NCI-H526 (cell line): ENCODE data around the gene UCKL1.
"Not testable (repeated sequence)": the region's sequence is repeated elsewhere in the genome, so short reads cannot be mapped to it uniquely, and the experiment has no call there.

ENCODE experiments used
- DNase-seq, 2 experiments: peaks; one replicate each; lab custom pipeline; 2025; lab: John Stamatoyannopoulos, UW

Gene UCKL1

GRCh38 chr20:63919130-63919529 is 37.1 kb downstream of the UCKL1 start:
- no peak for DNase-seq

DNA sequence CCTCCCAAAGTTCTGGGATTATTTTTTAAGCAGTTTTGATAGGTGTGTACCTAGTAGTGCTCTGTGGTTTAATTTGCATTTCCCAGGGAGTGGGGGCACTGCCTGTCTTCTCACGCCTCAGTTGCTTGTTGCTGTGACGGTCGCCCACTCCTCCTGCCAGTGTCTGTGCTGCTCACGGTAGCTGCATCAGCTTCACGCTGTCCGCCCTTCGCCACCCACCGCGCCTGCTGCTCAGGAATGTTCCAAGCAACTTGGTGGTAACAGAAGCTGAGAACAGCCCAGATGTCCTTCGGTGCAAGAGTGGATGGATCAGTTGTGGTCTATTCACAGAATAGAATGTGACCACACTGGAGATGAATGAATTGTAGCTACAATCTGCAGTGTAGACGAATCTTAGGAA is 38.4 kb downstream of the UCKL1 start:
- no peak for DNase-seq

DNA sequence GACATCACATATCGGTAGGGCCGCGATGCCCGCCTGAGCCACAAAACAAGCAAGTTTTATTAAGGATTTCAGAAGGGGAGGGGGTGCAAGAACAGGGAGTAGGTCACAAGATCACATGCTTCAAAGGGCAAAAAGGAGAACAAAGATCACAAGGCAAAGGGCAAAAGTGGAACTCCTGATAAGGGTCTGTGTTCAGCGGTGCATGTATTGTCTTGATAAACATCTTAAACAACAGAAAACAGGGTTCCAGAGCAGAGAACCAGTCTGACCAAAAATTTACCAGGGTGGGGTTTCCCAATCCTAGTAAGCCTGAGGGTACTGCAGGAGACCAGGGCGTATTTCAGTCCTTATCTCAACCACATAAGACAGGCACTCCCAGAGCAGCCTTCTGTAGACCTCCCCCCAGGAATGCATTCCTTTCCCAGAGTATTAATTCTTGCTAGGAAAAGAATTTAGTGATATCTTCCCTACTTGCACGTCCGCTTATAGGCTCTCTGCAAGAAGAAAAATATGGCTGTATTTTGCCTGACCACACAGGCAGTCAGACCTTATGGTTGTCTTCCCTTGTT is 39.8 kb downstream of the UCKL1 start:
- DNase-seq: not testable (repeated sequence)

DNA sequence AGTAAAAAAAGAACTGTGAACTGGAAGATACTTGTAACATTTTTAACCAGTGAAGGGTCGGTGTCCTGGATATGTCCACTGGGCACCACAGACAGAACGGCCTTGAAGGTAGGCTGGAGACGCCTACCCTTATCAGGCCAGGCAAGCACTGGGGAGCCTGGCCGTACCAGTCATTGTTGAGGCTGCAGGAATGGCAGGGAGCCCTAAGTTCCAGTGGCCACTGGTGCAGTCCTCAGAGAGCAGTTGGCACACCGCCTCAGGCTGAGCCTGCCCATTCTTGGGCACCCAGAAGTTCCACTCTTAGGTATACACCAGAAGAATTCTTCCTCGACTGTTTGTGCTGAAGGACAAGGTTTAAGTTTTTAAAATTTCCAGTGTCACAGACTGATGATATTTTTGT is 40.7 kb downstream of the UCKL1 start:
- no peak for DNase-seq

- no peak for DNase-seq
Measured at GRCh38 chr20:63913768-63914167, 42.4 kb downstream of the UCKL1 start.

DNA sequence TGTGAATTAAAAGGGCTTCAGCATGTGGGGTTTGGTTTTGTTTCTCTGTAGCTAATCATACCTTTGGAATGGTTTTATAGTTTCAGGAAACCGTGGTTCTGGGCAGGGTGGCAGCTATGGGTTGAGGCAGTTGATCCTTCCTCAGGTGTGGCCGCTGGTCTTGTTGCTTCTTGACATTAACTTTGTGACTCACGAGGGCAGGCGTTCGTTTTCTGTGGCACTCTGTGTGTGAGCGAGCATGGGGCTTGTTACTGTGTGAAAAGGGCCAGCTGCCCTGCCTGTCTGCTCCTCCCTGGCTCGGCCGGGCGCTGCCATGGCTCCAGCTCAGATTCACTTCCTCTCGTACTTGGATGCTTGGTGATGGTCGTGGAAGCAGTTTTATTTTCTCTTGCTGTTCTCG is 45.0 kb downstream of the UCKL1 start:
- DNase-seq: no peak

GRCh38 chr20:63908008-63908682 is 48.1 kb downstream of the UCKL1 start:
- no peak for DNase-seq

- no peak for DNase-seq
Measured at GRCh38 chr20:63903796-63904561, 52.2 kb downstream of the UCKL1 start.

DNA sequence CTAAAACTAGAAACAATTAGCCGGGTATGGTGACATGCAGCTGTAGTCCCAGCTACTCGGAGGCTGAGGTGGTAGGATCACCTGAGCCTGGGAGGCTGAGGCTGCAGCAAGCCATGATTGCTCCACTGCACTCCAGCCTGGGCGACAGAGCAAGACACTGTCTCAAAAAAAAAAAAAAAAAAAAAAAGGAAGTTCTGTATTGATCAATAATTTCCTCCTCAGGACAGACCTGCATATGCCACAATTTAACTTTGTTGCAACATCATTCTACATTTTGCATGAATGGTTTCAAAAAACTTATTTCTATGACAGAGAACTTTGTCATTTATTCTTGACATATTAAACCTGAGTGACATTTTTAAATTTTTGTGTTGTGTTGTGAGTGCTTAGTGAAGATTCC is 55.8 kb downstream of the UCKL1 start:
- no peak for DNase-seq

DNA sequence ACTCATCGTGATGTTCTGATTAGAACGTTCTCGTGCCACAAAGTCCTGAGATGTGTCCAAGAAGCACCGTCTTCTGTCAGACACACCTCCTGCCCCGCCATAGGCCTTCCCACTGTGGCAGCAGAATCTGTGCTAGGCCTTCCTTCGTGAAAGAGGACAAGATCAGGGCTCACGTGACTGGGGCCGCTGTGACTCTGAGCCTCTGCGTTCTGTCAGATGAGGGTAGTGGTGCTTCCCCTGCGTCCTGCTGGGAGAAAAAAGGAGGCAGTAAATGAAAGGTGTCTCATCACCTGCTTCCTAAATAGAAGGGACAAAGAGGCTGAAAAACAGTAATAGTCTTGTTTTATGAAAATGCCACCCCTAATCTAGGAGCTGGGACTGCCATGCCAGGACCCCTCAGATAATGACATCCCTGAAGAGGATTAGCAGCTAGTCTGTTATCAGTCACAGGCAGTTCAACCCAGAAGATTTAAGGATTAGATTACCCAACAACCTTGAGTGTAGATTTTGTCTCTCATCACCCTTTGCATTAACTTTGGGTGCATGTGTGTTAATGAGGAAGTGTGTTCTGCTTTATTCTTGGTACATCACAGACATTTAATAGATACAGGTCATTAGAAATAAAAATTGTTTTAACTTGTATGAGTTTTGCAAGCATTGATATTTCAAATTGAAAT is 57.2 kb downstream of the UCKL1 start:
- DNase-seq: no peak

DNA sequence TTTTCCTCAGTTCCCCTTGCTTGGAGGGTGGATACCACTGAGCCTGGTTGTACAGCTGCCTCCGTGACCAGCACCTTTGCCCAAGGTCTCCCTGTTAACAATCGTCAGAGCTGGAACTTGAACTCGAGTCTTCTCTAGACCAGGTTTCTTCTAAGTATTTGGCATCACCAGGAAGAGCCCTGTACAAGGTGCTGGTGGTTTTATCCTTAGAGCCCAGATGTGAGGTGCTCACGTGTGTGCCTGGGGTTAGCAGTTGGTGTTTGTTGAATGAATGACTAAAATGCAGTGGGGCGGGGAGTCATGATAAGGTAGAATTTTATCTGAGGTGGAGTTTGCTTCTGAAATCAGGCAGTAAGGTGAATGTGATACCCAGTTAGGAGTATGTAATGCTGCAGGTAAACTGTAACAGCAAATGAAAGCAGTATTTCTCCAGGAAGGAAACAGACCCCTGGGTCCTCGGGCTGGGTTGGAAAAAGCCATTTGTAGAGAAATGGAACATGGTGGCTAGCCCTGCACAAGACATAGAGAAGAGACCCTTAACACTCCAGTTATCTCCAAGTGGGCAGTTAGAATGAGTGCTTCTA is 58.1 kb downstream of the UCKL1 start:
- no peak for DNase-seq

GRCh38 chr20:63896264-63897105 is 59.7 kb downstream of the UCKL1 start:
- DNase-seq: peak in 1 of 2 experiments; percentile 49

GRCh38 chr20:63895952-63896263 is 60.3 kb downstream of the UCKL1 start:
- DNase-seq: no peak

DNA sequence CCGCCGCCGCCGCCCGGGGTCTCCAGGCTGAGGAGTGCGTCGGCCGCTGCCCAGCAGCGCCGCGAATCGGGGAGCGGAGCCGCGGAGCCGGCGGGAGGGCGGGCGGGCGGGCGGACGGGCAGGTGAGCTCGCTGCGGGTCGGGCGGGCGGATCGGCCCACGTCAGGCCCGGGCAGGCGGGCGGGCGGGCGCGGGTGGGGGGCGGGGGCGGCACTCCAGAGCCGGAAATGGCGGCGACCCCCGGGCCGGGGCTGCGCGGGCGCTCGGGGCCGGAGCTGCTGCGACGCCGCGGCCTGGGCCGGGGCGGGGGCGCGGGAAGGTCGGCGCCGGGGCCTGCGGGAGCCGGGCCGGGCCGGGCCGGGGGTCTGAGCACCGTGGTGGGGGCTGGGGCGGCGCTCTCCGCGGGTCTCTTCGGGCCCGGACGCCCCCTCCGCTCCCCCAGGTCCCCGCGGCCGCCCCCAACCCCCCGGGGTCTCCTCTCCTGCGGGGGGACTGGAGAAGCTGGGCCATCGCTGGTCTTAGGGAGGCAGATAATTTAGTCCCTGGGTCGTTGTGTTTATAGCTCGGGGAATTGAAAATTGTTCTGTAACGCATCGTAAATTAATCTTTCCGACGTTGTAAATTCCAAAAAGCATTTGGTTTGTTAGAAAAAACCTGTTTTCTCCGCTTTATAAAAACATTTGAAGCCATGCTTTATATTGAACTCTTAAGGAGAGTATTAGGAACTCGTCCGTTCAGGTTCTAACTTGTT is 60.8 kb downstream of the UCKL1 start:
- DNase-seq: peak in 1 of 2 experiments; percentile 39

- DNase-seq: peak; percentile 88 to 98
Measured at GRCh38 chr20:63894358-63895201, 61.6 kb downstream of the UCKL1 start, which contains the start of gene DNAJC5. TSS of gene DNAJC5 (plus strand) at chr20:63895126. CDS start at chr20:63928346, 33,220 bp downstream.

DNA sequence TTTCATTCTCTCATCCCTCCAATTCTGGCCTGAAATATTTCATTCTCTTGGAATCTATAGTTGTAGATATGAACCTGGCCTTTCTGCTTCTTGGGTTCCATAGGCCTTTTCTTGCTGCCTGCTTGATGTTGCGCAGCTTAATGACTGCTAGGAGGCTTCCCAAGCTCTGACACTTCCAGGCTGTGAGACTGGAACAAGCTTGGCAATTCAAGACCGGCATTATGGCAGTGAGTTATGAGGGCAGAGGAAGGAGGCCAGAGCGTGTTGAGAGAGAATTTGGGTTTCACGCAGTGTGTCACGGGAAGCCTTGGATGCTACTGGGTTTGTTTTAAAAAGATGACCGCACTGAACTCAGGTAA is 62.2 kb downstream of the UCKL1 start:
- no peak for DNase-seq

- no peak for DNase-seq
Measured at GRCh38 chr20:63892402-63892801, 63.8 kb downstream of the UCKL1 start.

GRCh38 chr20:63891061-63892002 is 64.9 kb downstream of the UCKL1 start:
- DNase-seq: no peak

DNA sequence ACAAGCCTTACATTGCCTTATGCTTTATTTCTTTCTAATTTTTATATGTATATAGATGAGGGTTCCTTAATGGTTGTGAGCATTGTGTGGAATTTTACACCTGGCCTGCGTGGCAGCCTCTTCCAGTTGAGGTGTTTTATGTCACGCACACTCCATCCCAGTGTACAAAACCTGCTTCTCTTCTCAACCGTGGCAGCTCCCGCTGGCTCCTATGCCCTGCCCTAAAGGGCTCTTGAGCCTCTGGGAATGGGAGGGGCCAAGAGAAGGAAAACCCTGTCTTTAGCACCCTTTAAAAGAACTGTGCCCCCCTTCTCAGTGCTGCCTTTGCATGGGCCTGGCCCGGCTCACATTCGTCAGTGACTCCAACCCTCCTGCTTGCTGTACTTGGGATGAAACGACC is 65.6 kb downstream of the UCKL1 start:
- no peak for DNase-seq
